HG03045 (cell line): ENCODE results near the gene ITGAL.
"Not testable (repeated sequence)": the region's sequence is repeated elsewhere in the genome, so short reads cannot be mapped to it uniquely, and the experiment has no call there.

Experiments
- ATAC-seq: cut with Tn5 transposase; IDR thresholded peaks from one replicate; pipeline ENCODE4 v1.9.1; 2021; ENCODE audit warnings: mild to moderate bottlenecking, moderate library complexity; ENCODE audit not compliant: unreplicated experiment

The ITGAL gene

DNA sequence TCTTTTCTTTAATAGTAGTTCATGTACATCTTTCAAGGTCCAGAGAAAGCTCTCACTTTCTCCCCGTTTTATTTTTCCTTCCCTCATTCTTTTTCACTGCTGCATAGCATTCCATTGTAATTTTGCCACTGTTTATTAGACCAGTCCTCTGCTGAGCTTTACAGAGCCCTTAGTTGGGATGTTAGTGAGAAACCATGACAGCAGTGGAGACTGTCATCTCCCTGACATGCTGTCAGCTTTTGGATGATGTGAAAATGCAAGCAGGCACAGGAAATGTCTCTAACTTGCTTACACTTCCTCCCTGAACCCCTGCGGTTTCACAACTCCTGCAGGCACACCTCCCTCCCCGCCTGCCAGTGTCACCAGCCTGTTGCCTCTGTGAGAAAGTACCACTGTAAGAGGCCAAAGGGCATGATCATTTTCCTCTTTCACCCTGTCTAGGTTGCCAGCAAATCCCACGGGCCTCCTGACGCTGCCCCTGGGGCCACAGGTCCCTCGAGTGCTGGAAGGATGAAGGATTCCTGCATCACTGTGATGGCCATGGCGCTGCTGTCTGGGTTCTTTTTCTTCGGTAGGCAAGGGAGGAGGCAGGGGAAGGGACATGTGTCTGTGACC is at the start of gene ITGAL:
Gene ITGAL (plus strand): TSS at position 415 of the 615 bp plus-strand sequence. CDS start 96 bp downstream, at position 511.
- ATAC-seq: peak; percentile 36

DNA sequence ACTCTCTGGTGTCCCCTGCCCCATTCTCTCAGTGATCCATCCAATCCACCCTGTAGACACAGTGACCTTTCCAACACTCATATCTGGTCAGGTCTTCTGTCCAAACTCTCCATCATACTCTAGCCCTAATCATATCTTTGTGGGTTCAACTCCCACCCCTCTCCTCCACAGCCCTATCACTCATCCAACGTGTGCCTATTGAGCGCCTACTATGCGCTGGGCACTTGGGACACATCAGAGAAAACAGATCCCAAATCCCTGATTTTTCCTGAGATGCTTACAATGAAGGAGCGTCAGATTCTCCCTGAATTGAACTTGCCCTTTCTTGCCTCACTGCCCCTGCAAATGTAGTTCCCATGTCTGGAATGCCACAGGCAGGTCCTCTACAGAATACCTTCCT is 44.5 kb upstream of the ITGAL start:
- no peak for ATAC-seq

- no peak for ATAC-seq
These were observed 43.2 kb upstream of the ITGAL start for GRCh38 chr16:30429418-30429677.

- peak; percentile 95 for ATAC-seq
These were observed 42.7 kb upstream of the ITGAL start, which contains the start of gene DCTPP1 for GRCh38 chr16:30429678-30430427. Gene DCTPP1 (minus strand): TSS chr16:30430030. CDS start chr16:30429980, 50 bp downstream.

GRCh38 chr16:30430428-30430970 is 42.0 kb upstream of the ITGAL start:
- ATAC-seq: peak; percentile 10

GRCh38 chr16:30434852-30435251 is 37.7 kb upstream of the ITGAL start:
- no peak for ATAC-seq

DNA sequence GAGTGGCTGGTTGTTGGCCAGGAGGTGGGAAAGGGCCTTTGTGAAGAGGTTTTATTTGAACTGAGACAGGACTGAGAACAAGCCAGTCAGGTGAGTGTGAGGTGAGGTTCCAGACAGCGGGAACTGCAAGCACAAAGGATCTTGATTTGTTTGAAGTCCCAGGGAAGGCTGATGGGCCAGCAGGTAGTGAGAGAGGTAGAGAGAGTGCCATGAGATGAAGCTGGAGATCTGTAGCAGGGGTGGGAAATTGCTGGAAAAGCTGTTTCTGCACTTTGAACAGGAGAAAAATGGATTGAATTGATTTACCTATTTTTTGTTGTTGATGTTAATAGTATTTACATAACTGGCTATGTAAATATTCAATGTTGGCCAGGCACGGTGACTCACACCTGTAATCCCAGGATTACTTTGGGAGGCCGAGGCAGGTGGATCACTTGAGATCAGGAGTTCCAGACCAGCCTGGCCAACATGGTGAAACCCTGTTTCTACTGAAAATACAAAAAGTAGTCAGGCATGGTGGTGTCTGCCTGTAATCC is 35.0 kb upstream of the ITGAL start:
- no peak for ATAC-seq

DNA sequence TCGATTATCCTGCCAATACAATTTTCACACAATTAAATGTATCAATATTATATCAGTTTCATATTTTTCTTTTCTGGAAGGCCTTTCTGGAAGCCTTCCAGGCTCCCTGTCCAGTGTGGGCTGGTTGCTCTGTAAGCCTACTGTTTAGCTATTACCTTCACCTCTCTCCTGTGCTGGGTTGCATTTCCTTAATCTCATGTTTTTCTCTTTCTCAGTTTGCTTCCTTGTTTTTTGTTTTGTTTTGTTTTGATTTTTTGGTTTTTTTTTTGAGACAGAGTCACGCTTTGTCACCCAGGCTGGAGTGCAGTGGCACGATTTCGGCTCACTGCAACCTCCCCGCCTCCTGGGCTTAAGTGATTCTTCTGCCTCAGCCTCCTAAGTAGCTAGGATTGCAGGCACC is 33.7 kb upstream of the ITGAL start:
- ATAC-seq: no peak

DNA sequence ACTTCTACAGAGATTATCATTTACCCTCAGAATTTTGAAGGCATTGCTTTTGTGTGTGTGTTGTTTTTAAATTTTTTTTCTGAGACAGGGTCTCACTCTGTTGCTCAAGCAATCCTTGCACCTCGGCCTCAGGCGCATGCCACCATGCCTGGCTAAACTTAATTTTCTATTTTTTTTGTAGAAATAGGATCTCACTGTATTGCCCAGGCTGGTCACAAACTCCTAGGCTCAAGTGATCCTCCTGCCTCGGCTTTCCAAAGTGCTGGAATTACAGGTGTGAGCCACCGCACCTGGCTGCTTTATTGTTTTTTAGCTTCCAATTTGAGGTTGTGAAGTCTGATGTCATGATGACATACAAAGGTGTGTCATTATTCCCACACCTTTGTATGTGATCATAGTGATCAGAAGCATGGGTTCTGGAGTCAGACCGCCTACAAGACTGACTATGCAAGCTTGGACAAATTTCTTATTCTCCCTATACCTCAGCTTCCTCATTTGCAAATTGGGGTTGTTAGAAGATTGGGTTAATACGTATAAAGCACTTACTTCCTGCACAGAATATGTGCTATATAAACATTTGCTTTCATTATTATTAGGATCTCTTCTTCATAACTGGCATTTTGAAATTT is 32.7 kb upstream of the ITGAL start:
- ATAC-seq: no peak

GRCh38 chr16:30443631-30444030 is 28.9 kb upstream of the ITGAL start:
- no peak for ATAC-seq

DNA sequence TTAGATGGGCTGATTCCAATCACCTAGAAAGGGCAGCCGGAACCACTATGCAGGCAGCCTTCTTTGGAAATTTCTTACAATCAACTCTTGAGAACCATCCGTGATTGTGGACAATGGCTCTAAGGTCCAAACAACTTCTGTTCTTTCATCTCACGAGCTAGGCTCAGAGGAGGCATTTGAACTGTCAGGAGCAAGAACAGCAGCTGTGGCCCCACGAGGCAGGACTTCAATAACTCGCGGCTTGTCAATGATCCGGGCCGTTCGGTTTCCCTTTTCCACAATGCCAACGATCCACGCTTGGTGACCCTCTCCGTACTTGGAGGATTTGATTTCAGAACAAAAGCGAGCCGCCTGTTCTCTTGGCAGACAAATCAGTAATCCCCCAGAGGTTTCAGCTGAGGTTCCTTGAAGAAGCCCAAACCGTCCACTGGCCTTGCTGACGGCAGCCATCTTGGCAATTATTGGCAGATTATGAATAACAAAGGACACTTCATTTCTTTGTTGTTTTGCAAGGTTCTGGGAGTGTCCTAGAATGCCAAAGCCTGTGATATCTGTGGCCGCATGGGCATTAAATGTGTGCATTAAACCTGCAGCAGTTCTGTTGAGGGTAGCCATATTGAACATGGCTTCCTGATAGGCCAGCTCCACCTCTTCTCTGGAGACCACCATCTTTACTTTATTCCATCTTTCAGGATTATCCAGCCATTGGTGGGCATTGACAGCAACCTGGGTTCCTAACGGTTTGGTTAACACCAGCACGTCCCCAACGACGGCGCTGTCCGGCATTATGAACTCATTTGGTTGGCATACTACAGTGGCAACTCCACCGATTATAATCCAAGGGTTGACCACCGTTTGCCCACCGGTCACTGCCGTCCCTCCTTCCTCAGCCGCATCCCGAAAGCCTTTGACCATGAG is 28.1 kb upstream of the ITGAL start:
- ATAC-seq: no peak

GRCh38 chr16:30445149-30445407 is 27.5 kb upstream of the ITGAL start:
- no peak for ATAC-seq

GRCh38 chr16:30445408-30446202 is 26.9 kb upstream of the ITGAL start, which contains the start of gene SEPHS2:
Gene SEPHS2 (minus strand): TSS chr16:30445874. CDS start chr16:30445727, 147 bp downstream.
- peak; percentile 82 for ATAC-seq

DNA sequence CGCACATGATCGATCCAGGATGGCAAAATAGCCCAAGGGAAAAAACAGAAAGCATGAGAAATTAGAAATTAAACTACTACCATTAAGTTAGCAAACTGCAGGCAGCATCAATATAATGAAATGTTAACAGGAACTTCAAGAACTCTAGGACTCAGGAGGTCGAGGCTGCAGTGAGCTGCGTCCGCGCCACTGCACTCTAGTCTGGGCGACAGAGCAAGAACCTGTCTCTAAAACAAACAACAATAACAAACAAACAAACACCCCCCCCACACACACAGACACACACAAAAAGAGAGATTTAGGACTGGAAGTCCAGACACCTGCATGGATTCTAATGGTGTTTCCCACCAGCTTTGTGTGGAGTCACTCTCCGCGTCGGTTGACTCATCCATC is 26.3 kb upstream of the ITGAL start:
- ATAC-seq: no peak

GRCh38 chr16:30447512-30448226 is 24.9 kb upstream of the ITGAL start:
- no peak for ATAC-seq

DNA sequence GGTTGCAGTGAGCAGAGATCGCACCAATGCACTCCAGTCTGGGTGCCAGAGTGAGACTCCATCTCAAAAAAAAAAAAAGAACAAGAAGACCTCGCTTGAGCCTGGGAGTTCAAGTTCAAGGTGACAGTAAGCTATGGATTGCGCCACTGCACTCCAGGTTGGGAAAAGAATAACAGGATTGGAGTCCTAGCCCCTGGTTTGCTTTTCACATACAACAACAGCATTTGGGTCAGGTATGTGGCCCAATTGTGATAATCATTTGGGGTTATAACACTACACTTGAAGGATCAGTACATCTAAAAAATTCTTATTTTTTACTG is 23.5 kb upstream of the ITGAL start:
- ATAC-seq: no peak

DNA sequence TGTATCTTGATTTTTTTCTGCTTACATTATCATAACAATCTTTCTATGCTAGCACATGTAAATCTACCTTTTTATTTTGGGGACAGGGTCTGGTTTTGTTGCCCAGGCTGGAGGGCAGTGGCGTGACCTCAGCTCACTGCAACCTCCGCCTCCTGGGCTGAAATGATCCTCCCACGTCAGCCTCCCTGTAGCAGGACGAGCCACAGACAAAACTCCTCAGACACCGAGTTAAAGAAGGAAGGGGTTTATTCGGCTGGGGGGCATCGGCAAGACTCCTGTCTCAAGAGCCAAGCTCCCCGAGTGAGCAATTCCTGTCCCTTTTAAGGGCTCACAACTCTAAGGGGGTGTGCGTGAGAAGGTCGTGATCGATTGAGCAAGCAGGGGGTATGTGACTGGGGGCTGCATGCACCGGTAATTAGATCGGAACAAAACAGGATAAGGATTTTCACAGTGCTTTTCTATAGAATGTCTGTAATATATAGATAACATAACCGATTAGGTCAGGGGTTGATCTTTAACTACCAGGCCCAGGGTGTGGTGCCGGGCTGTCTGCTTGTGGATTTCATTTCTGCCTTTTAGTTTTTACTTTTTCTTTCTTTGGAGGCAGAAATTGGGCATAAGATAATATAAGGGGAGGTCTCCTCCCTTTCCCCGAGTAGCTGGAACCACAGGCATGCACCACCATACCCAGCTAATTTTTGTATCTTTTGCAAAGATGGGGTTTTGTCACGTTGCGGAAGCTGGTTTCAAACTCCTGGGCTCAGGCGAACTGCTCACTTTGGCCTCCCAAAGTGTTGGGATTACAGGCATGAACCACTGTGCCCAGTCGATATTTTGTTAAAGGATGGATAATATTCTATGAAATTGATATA is 19.6 kb upstream of the ITGAL start:
- not testable (repeated sequence) for ATAC-seq

- no peak for ATAC-seq
These were observed 16.2 kb upstream of the ITGAL start for GRCh38 chr16:30456302-30456701.

DNA sequence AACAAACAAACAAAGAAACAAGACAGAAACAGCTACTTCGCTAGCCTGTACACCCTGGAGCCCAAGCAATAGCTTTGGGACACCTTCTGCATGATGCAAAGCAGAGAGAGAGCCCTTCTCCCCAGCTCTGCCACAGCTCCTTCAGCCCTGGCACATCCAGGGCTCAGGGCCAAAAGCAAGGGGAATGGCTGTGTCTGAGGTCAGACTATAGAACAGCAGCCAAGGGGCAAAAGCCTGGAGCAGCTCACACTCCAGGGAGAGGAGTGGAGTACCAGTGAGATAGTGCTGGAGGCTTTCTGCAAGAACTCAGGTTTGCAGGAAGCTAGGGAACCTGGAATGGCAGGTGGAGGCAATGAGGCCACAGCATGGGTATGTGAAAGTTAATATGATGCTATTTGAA is 15.3 kb upstream of the ITGAL start:
- no peak for ATAC-seq
